ENCODE data around the gene GTF2F1. TPM values are rescaled to one million over a fixed set of nuclear protein-coding genes. Genes with fewer than 3 reads are reported as not detected.
A peak's percentile ranks its signal among the peaks of the same experiment; 100 is the strongest.

The GTF2F1 gene
- total and polyA plus RNA-seq, 9 of the 15 experiments (the other 6 are each of a cell fraction or from before 2014, with no cell fraction given), result 4.7 to 75.4 (median 68.4) TPM

- Histone ChIP-seq H3K9me1 (ENCODE audit: control insufficient read depth, insufficient read depth, low read length) (no peaks in the 10 kb centered on the region), H3K27ac (ENCODE audit: extremely low read depth, low read depth, low read length) (peak overlapping the region; percentile 87), H2AFZ (ENCODE audit: low read depth, low read length) (peak overlapping the region; percentile 100), H3K4me3 (peak overlapping the region; percentile 87), H4K20me1 (replicated peaks; ENCODE audit: control insufficient read depth, insufficient read depth, low read length) (no peaks in the 10 kb centered on the region), H3K36me3 (ENCODE audit: control insufficient read depth, insufficient read depth, low read length) (peaks cover 39% of the 10 kb centered on the region; the same call in 2 of the 3 replicates), H3K9ac (ENCODE audit: insufficient read depth in 1 of 2, low read depth in 2 of 2, low read length in 2 of 2) (peak overlapping the region; percentile 95 to 96), H3K27me3 (ENCODE audit: control insufficient read depth in 2 of 2, insufficient read depth in 2 of 2, low read length in 2 of 2) (no peaks in the 10 kb centered on the region), H3K4me1 (replicated peaks in 1 of 2; ENCODE audit: control insufficient read depth in 2 of 2, insufficient read depth in 2 of 2, low read length in 2 of 2) (peaks cover 8 to 27% of the 10 kb centered on the region in 2 experiments; a peak in 3 of 5 replicates), H3K9me3 (replicated peaks; ENCODE audit: control insufficient read depth, insufficient read depth, low read depth, low read length) (no peaks in the 10 kb centered on the region), H3K79me2 (ENCODE audit: control insufficient read depth, insufficient read depth, low read length) (peaks cover 23% of the 10 kb centered on the region), H3K4me2 (ENCODE audit: insufficient read depth, low read length) (peak overlapping the region; percentile 98)
- TSS peak; percentile 73 for BruUV-seq (replicated peaks)
- ATAC-seq (peak; percentile 5), DNase-seq (ENCODE audit: extremely low read depth in 1 of 4, low spot score in 3 of 4) (peak in 3 of 4 experiments; percentile 32 to 45 (median 33)), FAIRE-seq (peak; percentile 40)
- ChIA-PET CTCF (ENCODE audit: low intra/inter-chr PET ratio) (no interaction called here), POLR2A (interaction anchor here (1.0 to 1.3 kb wide), 6 partner anchors 13 to 31 kb away, joined by 3 to 5 read pairs (median 4); partner anchors contain the start of genes ALKBH7, CLPP and PSPN)
- WGBS (ENCODE audit: insufficient coverage, low coverage, missing lambda C conversion rate), result 2% methylated on average over 30 of the region's 30 CpGs
- intact Hi-C loops (cut with micrococcal nuclease) (no loop called here), in situ Hi-C loops (cut with MboI) (no loop called here)
- TF ChIP-seq TOE1 (IDR thresholded peaks at IDR 0.05; ENCODE audit: borderline replicate concordance) (no peak), TOE1 (CRISPR knock-in tag; IDR thresholded peaks at IDR 0.05; ENCODE audit: borderline replicate concordance, low read depth) (no peak), FOXA3 (CRISPR knock-in tag; conservative IDR thresholded peaks at IDR 0.05 in 1 of 2, IDR thresholded peaks at IDR 0.05 in 1 of 2) (no peak), TCF15 (CRISPR knock-in tag; IDR thresholded peaks at IDR 0.05) (no peak), CBFA2T3 (IDR thresholded peaks at IDR 0.05) (peak; percentile 44; the same call in 1 of the 2 replicates), ZNF695 (CRISPR knock-in tag; IDR thresholded peaks at IDR 0.05) (no peak), HEY1 (CRISPR knock-in tag; IDR thresholded peaks at IDR 0.05; ENCODE audit: borderline replicate concordance) (no peak), ZBED1 (IDR thresholded peaks at IDR 0.05) (no peak), NRF1 (conservative IDR thresholded peaks at IDR 0.05 in 1 of 2, IDR thresholded peaks at IDR 0.05 in 1 of 2) (no peak), AFF1 (IDR thresholded peaks at IDR 0.05; ENCODE audit: low read depth in 1 of 2, partially characterized antibody in 2 of 2) (peak in 1 of 2 experiments; percentile 55), LARP7 (IDR thresholded peaks at IDR 0.05) (no peak), GATAD2A (IDR thresholded peaks at IDR 0.05) (no peak), E2F5 (CRISPR knock-in tag; IDR thresholded peaks at IDR 0.05) (no peak), XRCC3 (IDR thresholded peaks at IDR 0.05) (no peak), CHD4 (IDR thresholded peaks at IDR 0.05; ENCODE audit: insufficient read depth, insufficient replicate concordance, low read depth, low read length, poor library complexity, severe bottlenecking) (no peak), PURB (CRISPR knock-in tag; IDR thresholded peaks at IDR 0.05; ENCODE audit: low read depth) (no peak), SUPT5H (IDR thresholded peaks at IDR 0.05) (peak; percentile 60)
Observed at GRCh38 chr19:6392221-6393073, 517 bp downstream of the GTF2F1 start.

Measured in K562 (cell line).